Memory B cell (primary cell): ENCODE measurements around the gene IGFL2.
"Not testable (repeated sequence)": the region's sequence is repeated elsewhere in the genome, so short reads cannot be mapped to it uniquely, and the experiment has no call there.

ENCODE experiments used
- ATAC-seq: fragments of 150-1000 bp; cut with Tn5 transposase; 2 replicates; pipeline ENCODE4 v1.10.0; 2021; ENCODE audit warnings: low read depth, mild to moderate bottlenecking, moderate library complexity
- DNase-seq, 2 donors: peaks; one replicate each; pipeline ENCODE4 v3.0.0; 2022; ENCODE audit warnings: low spot score in 2 of 2
- H3K27ac Mint-ChIP-seq: one replicate; pipeline ENCODE4 v1.8.0; 2022; ENCODE audit warnings: mild to moderate bottlenecking, moderate library complexity, mixed read lengths
- H3K27me3 Mint-ChIP-seq: one replicate; pipeline ENCODE4 v1.8.0; 2022; ENCODE audit warnings: mixed read lengths
- H3K36me3 Mint-ChIP-seq: one replicate; pipeline ENCODE4 v1.8.0; 2022; ENCODE audit warnings: mild to moderate bottlenecking, mixed read lengths
- H3K4me1 Mint-ChIP-seq: one replicate; pipeline ENCODE4 v1.8.0; 2022; ENCODE audit warnings: mixed read lengths
- H3K4me3 Mint-ChIP-seq: one replicate; pipeline ENCODE4 v1.8.0; 2022; ENCODE audit warnings: mild to moderate bottlenecking, moderate library complexity, mixed read lengths
- H3K9me3 Mint-ChIP-seq: one replicate; pipeline ENCODE4 v1.8.0; 2022; ENCODE audit warnings: mixed read lengths

IGFL2 gene

DNA sequence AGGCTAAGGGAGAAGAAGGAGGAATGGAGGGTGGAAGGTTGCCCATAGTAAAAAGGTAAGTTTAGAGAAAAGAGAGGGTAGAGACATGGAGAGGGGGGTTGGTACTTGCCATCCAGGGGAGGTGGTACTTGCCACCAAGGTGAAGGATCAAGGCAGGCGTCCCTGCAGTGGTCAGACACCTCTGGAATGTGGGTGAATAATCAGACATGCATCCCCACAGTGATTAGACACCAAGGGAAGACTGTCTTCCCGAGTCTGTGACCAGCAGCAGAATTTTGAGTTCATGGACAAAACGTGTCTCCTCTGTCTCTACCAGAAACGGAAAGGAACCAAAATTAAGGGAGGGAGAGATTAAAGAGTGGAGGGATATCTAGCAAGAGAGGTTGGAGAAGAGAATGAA, 54.4 kb downstream of the IGFL2 start:
- Mint-ChIP-seq H3K27me3 (peaks cover 24% of the 10 kb centered on the region), H3K36me3 (no peaks in the 10 kb centered on the region), H3K4me1 (no peaks in the 10 kb centered on the region), H3K27ac (no peak overlapping the region), H3K4me3 (no peak overlapping the region), H3K9me3 (no peaks in the 10 kb centered on the region)
- ATAC-seq (no peak), DNase-seq (no peak)

DNA sequence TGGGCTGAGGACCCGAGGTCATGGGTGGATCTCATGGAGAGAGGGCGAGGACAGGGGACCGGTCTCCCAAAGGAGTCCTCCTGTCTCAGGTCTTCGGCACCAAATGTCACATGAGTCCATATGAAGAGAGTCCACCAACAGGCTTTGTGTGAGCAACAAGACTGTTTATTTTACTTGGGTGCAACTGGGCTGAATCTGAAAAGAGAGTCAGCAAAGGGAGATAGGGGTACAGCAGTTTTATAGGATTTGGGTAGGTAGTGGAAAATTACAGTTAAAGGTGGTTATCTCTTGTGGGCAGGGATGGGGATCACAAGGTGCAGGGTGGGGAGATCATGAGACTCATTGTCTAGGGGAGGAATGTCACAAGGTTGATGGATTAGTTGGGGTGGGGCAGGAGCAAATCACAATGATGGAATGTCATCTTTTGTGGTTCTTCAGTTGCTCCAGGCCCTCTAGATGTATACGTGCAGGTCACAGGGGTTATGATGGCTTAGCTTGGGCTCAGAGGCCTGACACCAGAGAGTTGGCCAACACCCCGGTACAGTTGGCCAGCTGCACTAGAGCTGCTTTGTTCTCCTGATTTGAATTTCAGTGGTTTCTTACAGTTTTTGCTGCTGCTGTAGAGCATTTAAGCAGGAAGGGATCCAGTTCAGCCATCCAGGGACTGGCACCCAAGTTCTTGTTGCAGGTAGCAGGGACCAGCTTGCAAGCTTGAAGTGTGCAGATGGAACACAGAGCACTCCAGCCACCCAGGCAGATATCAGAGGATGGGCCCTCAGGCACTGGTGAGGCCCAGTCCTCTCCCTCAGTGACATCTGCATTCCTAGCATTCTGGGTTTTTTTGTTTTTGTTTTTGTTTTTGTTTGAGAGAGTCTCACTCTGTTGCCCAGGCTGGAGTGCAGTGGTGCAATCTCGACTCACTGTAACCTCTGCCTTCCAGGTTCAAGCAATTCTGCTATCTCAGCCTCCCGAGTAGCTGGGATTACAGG, 55.1 kb downstream of the IGFL2 start:
- Mint-ChIP-seq H3K27me3 (peaks cover 22% of the 10 kb centered on the region), H3K36me3 (no peaks in the 10 kb centered on the region), H3K27ac (no peak overlapping the region), H3K9me3 (no peaks in the 10 kb centered on the region), H3K4me1 (no peaks in the 10 kb centered on the region), H3K4me3 (no peak overlapping the region)
- DNase-seq (no peak), ATAC-seq (no peak)

DNA sequence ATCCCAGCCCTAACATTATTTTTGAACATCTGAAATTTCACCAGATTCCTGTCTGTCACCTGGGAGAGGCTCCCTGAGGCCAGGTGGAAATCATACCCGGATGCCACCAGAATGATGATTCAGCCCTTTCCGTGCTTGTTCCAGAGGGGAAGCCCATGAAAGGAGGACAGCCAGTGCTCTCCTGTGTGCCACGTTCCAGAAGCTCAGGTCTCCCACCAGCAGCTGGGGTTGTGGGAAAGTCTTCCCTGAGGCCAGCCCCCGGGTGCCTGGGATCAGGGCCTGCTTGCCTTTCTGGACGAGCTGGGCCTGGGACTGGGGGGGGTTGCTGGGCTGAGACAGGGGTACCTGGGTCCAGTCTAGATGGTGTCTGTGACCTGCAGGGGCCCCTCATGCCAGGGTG, 56.0 kb downstream of the IGFL2 start:
- Mint-ChIP-seq H3K4me1 (no peaks in the 10 kb centered on the region), H3K36me3 (no peaks in the 10 kb centered on the region), H3K4me3 (no peak overlapping the region), H3K9me3 (no peaks in the 10 kb centered on the region), H3K27me3 (peaks cover 24% of the 10 kb centered on the region), H3K27ac (no peak overlapping the region)
- DNase-seq (no peak), ATAC-seq (no peak)

DNA sequence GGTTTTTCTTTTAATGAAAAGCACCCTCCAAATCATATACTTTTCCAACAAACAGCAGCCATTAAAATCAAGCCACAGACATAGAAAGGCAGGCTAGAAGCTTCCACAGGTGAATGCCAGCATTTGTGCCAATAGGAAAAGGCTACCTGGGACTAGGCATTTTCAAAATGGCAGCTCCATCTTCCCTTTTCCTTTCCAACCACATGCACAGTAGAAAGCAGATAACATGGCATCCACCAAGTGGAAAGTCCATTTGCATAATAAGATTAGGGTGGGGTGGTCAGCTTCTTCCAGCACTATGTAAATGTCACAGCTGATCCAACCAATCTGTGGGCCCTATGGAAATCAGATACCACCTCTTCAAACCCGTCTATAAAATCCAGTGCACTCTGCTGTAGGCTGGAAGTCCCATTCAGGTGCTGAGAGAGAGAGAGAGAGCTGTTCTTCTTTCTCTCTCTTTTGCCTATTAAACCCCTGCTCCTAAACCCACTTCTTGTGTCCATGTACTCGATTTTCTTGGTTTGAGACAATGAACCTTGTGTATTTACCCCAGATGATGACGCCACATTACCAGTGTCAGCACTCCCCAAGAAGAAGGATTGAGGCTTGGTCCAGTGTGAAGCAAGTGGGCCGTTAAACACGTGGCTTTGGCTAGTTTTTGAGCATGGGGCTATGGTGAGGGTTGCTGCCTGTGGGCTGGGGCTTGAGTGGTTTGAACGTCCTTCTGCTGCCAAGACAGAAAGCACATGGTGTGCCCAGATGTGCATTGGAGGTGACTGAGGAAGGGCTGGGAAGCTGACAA, 57.3 kb downstream of the IGFL2 start:
- H3K4me1 Mint-ChIP-seq = no peaks in the 10 kb centered on the region
- H3K4me3 Mint-ChIP-seq = no peak overlapping the region
- H3K27me3 Mint-ChIP-seq = peaks cover 26% of the 10 kb centered on the region
- DNase-seq = no peak
- H3K27ac Mint-ChIP-seq = no peak overlapping the region
- no peaks in the 10 kb centered on the region for H3K36me3 Mint-ChIP-seq
- ATAC-seq = no peak
- no peaks in the 10 kb centered on the region for H3K9me3 Mint-ChIP-seq

DNA sequence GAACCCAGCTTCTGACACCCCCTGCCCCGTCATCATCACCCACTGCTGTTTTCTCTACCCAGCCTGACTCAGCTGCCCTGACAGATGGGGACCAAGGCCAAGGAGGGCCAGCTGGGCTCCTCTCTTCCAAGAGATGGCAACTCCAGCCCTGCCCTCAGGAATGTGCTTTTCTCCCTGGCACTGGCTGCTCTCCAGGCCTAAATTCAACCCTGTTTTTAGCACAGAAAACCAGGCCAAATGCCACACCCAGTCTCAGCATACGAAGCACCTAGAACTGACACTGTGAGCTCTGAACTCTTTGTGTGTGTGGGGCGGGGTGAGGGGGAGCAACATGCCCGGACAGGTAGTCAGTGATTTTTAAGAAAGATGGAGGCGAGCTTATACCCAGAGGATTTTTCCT, 58.1 kb downstream of the IGFL2 start:
- Mint-ChIP-seq H3K4me1 (no peaks in the 10 kb centered on the region), H3K9me3 (no peaks in the 10 kb centered on the region), H3K27ac (no peak overlapping the region), H3K36me3 (no peaks in the 10 kb centered on the region), H3K27me3 (peaks cover 24% of the 10 kb centered on the region), H3K4me3 (no peak overlapping the region)
- ATAC-seq = no peak
- no peak for DNase-seq

DNA sequence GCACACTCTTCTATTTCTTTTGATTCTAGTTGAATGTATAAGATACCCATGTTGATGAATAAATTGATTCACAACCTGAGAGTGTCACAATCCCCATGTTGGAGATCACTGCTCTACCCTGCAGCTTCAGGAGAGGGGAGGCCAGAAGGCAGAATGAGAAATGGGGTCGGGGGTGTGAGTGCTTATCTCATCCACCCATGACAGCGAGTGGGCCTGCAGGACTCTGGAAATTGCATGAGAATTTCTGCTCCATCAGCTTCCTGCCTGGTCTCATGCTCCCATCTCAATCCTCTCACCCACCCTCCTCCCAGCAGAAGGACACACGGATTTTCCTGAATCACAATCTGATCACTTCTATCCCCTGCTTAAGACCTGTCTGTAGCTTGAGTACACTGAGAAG, 58.6 kb downstream of the IGFL2 start:
- DNase-seq (no peak), ATAC-seq (no peak)
- H3K27me3 Mint-ChIP-seq = peaks cover 19% of the 10 kb centered on the region
- H3K9me3 Mint-ChIP-seq = no peaks in the 10 kb centered on the region
- no peaks in the 10 kb centered on the region for H3K36me3 Mint-ChIP-seq
- H3K4me1 Mint-ChIP-seq = no peaks in the 10 kb centered on the region
- H3K27ac Mint-ChIP-seq = no peak overlapping the region
- H3K4me3 Mint-ChIP-seq = no peak overlapping the region

DNA sequence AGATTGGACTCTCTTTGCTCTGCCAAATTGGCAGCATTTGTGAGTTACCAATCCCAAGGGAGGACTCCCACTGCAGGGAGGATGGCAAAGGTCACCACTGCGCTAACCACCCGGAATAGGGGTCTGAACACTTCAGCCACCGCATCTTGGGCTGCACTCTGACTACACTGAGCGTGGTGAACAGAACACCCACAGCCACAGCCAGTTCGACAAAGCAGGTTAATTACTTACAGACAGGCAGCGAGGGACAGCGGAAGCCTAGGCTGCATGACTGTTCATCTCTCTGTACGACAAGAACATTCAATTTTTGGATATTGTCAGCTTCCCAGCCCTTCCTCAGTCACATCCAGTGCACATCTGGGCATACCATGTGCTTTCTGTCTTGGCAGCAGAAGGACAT, 59.8 kb downstream of the IGFL2 start:
- H3K4me3 Mint-ChIP-seq, H3K4me1 Mint-ChIP-seq, DNase-seq, H3K27ac Mint-ChIP-seq, ATAC-seq, H3K36me3 Mint-ChIP-seq, H3K9me3 Mint-ChIP-seq: not testable (repeated sequence)
- peaks cover 11% of the 10 kb centered on the region for H3K27me3 Mint-ChIP-seq

DNA sequence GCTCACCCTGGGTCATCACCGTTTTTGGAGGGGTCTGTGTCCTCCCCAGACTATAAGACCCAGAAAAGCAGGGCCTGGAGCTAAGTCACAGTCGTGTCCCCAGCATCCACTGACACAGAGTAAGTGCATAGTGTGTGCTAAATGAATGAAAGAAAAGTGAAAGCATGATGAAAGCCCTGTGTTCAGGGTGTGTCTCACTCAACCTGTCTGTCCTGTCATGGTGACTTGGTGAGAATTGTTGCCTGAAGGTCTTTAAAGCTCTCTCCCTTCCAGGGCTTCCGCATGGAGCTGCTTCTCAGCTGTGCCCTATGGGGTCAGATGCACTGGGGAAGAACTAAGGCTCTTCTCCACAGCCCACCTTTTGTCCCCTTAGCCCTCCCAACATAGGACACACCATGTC, 61.0 kb downstream of the IGFL2 start:
- H3K4me3 Mint-ChIP-seq = no peak overlapping the region
- no peaks in the 10 kb centered on the region for H3K36me3 Mint-ChIP-seq
- no peak for ATAC-seq
- no peaks in the 10 kb centered on the region for H3K4me1 Mint-ChIP-seq
- peaks cover 15% of the 10 kb centered on the region for H3K27me3 Mint-ChIP-seq
- no peaks in the 10 kb centered on the region for H3K9me3 Mint-ChIP-seq
- DNase-seq = no peak
- no peak overlapping the region for H3K27ac Mint-ChIP-seq

DNA sequence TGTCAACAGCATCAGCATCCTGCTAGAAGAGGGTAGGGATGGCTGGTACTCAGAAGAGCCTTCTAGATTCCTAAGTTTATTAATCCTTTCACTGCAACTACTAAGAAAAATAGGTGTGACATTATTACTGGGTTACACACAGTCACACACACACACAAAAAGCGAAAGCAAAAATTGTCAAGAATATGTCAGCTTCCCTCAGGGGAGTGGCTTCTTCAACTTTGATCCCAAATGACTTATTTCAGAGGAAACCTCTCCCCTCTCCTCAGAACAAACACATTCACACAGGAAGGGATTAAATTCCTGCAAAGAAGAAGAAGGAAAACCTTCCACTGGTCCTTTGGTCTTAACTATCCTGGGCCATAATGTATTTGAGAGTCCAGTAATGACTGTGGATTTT, 61.4 kb downstream of the IGFL2 start:
- Mint-ChIP-seq H3K27ac (no peak overlapping the region), H3K9me3 (no peaks in the 10 kb centered on the region), H3K4me1 (no peaks in the 10 kb centered on the region), H3K4me3 (no peak overlapping the region), H3K27me3 (peaks cover 15% of the 10 kb centered on the region), H3K36me3 (no peaks in the 10 kb centered on the region)
- ATAC-seq = no peak
- DNase-seq = no peak

DNA sequence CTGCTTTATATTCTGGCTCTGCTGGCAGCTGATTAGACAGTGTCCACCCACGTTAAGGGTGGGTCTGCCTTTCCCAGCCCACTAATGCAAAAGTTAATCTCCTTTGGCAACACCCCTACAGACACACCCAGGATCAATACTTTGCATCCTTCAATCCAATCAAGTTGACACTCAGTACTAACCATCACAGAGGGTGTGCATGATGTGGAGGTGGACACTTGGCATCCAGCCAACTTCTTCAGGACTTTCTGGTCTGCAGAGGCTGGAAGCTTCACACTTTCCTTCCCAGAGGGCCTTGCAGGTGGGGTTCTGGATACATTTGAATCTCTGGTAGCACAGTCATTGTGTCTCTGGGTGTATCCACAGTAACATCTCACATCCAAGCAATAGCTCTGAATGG, 62.6 kb downstream of the IGFL2 start:
- no peak for DNase-seq
- ATAC-seq = no peak
- Mint-ChIP-seq H3K27ac (no peak overlapping the region), H3K9me3 (no peaks in the 10 kb centered on the region), H3K27me3 (peaks cover 15% of the 10 kb centered on the region), H3K4me1 (no peaks in the 10 kb centered on the region), H3K36me3 (no peaks in the 10 kb centered on the region), H3K4me3 (no peak overlapping the region)
